NCI-H524 (cell line): ENCODE data around the gene ADCY2.
A peak's percentile ranks its signal among the peaks of the same experiment; 100 is the strongest.
"Not testable (repeated sequence)": the region's sequence is repeated elsewhere in the genome, so short reads cannot be mapped to it uniquely, and the experiment has no call there.

ENCODE experiments used
- DNase-seq, 2 experiments: peaks; one replicate each; lab custom pipeline; 2025; lab: John Stamatoyannopoulos, UW

The ADCY2 gene

DNA sequence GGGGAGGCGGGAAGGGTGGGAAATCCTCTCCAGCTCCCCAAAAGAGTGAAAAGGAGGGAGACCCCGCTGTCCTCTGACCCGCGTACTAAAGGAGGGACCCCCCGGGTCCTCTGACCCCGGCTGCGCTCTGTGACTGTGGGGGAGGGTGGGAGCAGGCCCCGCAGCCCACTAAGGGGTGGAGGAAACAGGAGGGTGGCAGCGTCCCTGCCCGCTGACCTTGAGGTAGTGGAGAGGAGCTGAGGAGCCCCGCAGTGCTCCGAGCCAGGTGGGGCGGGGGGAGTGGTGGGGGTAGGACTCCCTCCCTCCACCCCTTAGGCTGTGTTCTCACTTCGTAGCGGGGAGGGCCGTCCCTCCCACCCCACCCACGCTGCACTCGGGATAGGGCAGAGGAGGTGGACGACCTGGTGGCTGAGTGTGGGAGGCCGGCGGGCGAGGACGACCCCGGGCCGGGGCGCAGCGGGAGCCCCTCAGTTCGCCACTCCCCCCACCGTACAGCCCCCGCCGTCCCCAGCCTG is 449 bp upstream of the ADCY2 start:
- no peak for DNase-seq

DNA sequence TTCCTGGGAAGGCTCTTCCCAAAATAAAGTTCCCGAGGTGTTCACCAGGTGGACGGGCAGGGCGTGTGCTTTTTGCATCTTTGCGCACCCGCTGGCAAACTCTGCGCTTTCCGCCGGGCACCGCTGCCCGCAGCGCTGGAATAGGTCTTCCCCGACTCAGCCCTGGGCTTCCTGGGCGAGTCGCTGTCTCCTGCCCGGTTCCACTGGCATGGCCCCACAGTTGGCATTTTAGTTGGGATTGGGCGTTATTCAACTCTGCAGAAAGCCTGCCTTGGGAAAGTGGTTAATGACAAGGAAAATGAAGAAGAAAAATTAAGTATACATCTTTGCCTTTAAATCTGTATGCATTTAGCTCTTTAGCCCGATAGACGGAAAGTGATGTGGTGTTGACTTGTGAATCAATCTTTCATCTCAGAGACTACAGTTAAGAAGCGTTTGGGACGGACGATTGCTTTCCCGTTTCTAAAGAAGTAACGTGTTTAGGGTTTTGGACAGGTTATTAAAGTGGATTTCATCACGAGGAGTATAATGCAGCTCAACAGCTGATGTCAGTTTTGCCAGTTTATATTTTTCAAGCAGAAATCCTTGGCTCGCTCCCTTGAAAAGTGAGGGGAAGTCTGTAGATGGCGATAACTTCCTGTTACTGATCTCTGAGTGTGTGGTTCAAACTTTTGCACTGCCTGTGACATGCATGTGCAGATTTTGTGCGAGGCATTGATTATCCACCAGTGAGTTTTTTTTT is 946 bp downstream of the ADCY2 start:
- peak; percentile 29 to 65 for DNase-seq

DNA sequence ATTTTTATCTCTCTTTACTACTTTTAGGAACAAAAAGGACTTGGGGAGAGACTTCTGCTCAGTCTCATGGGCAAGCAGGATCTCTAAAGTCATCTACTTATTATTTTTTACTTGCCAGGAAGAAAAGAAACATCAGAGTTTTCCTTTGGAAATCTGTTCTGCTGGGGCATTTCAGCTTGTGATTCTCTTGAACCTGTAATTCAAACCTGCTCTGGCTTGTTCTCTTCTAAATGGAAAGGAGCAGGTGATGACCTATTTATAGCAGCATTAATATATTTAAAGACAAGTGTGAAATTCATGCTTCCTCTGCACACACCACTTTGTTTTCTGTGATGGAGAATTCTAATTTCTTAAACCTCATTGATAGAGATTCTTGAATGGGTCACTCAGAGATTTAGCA is 2.0 kb downstream of the ADCY2 start:
- no peak for DNase-seq

DNA sequence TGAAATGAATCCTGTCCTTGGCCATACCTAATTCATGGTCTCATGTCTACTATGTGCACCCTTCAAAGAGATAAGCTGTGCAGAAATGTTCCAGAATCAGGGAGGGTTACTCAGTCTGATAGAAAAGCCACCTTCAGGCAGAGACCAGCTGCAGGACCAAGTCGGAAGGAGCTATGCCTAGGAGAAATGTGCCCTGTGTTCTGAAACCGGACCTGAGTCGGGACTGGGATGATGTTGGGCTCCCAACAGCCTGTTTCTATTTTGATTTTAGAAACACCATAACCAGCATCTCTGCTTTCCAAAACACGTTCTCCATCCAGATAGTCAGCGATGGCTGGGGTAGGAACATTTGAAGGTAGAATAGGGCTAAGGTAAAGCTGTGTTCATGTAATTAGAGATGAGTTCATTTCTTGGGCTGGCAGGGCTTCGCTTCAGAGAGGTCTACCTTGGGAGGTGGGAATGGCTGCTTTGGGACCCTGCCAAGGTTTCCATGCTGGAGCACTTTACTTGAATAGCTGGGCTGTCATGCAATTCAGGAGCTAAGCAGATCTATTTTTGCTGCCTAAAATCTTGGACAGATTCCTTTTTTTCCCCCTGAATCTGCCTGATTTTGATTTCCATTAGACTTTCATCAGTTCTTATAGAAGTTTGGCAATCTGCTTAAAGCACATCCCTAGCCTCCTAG is 2.8 kb downstream of the ADCY2 start:
- no peak for DNase-seq

DNA sequence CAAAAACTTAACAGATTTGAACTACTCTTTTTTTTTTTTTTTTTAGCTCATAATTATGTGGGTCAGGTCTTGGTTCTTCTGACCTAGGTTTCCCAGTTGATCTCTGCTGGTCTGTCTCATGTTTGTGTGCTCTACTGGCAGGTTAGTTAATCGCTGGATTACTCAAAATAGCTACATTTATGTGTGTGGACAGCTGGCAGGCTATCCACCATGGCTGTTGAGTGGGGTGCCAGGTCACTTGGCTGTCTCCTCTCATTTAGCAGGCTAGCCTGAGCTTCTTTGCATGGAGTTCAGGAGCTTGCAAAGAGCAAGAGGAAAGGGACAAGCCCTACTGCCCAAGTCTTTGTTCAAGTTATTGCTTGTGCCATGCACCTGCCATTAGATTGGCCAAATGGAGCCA is 9.3 kb downstream of the ADCY2 start:
- no peak for DNase-seq

DNA sequence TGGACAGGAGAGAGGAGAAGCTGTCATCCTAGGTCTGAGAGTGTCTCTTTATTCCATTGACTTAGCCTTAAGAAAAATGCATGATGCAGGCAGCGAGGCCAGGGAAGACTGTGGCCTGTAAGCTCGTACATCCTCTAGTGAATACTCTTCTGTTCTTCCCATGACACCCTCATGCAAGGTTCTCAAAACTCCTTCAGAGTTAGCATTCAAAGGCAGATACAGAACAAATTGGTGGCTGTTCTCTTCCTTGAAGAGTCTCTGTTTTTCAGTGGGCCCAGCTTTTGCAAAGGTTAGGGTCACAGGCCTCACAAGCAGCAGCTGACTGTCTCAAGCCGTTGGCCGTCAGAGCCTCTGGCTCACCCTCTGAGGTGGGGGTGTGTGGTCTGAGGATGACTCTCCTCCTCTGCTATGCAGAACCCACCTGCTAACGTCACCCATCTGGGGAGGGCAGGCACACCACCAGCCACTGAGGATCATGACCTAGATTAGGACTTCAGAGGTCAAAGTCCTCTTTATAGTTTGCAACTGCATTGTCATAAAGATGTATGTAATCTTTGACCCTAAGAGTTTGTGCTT is 15.1 kb downstream of the ADCY2 start:
- DNase-seq: no peak

DNA sequence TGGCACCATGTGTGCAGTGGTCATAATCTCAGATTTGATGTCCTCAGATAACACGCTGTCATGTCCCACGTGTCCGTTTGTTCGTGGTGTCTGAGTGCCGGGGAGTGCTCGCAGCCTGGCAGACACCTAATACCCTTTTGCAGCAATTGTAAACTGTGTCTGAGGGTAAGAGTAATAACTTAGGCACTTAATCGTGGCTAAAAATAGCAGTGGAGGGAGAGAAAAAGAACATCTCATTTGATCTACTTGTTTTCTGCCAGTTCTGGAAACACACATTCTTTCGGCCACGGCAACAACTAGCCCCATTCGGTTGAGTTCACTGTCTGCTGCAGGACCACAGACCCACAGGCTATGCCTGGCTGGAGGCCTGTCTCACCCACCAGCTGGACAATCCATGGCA is 16.5 kb downstream of the ADCY2 start:
- peak in 1 of 2 experiments; percentile 74 for DNase-seq

DNA sequence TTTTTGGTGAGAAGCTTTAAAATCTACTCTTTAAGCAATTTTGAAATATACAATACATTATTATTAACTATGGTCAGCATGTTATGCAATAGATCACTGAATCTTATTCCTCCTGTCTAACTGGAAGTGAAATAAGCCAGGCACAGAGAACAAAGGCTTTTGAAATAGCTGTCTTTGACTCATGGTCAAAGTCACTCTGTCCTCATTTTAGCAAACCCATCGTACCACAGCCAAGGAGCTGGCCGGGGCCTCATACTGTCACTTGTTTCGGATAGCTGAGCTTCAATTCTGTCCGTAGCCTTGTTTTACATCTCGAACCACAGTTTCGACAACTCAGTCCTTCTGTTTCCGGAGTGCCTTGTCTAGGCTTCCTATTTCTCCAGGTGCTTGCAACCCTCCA is 19.2 kb downstream of the ADCY2 start:
- DNase-seq: no peak

DNA sequence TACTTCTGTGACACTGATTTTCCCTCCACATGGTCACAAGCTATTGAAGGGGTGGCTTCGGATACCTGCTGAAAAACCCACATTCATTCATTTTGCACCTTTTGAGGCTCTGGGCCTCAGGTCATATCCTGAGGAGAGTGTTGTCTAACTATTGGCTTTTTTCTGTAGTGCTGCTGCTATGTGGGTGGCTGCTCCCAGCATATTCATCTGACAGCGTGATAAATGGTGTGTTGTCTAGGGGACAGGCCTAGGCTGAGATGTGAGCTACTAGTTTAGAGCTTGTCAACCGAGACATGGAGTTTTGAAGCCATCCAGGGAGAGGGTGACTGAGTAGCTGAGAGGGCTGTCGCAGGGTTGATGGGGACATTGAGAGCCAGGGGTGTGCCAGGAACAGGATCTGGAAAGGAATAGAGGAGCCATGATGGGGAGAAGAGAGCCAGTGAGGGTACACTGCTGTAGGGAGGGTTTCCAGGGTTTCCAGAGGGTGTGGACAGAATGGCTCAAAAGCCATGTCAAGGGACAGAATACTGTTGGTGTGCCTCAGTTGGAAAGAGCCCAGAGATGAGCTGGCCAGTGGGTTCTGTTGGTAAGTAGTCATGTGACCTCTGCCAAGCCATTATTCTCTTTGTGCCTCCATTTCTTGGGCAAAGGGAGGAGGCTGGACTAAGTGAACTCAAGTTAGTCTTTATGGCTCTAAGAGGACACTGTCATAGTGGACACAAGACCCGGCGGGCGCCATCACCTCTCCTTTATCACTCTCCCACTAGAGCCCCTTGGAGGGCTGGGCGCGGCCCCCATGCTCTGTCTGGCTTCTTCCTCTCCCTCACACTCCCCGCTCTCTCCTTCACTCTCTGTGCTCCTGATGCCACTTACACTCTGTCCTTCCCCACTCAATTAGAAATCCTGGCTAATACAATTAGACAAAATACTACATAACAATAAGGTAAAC is 19.9 kb downstream of the ADCY2 start:
- no peak for DNase-seq

DNA sequence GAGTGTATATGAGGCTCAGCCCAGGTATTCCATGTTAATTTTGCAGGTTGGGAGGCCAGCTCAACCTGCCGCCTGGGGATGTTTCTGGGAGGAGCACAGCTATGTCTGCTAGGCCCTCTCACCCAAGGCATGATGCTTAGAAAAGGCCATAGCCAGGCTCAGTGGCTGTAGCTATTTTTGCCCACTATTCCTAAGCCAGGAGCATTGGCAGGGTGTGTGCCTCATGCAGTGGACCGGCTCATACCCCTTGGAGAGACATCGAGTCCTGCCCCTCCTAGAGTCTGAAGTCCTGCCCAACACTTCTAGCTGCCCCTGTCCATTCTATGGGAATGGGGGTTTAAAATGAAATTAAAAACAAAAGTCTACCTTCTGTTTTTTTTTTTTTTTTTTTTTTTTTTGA is 22.3 kb downstream of the ADCY2 start:
- no peak for DNase-seq

DNA sequence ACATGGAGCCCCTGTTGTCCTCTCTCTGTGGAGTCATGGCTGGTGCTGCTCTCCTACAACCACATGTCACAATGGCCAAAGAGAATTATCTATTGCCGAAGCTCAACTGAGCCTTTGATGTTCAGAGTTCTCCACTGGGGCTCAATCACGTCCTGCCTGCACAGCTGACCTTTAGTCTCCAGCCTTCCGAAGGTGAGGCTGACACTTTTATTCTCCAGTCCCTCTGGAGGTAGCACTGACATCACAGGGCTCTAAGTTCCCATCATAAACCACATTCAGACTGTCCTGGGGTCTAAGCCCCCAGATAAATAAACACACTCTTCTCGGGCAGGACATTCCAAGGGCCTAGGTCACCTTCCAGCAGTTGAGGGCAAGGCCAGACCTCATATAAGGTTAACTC is 23.4 kb downstream of the ADCY2 start:
- DNase-seq: no peak

DNA sequence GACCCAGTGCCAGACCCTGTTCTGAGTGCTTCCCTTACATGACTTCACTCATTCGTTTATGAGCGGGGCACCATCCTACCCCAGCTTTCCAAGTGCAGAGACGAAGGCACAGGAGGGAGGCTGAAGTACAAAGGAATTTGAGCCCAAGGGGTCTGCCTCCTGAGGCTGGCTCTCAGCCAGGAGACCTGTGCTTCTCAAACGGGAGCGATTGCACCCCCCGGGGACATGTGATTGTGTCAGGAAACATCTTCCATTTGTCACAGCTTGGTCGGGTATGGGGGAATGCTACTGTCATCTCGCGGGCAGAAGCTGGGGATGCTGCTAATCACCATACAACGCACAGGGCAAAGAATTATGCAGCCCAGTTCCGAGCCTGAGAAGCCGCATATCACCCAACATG is 23.9 kb downstream of the ADCY2 start:
- no peak for DNase-seq

DNA sequence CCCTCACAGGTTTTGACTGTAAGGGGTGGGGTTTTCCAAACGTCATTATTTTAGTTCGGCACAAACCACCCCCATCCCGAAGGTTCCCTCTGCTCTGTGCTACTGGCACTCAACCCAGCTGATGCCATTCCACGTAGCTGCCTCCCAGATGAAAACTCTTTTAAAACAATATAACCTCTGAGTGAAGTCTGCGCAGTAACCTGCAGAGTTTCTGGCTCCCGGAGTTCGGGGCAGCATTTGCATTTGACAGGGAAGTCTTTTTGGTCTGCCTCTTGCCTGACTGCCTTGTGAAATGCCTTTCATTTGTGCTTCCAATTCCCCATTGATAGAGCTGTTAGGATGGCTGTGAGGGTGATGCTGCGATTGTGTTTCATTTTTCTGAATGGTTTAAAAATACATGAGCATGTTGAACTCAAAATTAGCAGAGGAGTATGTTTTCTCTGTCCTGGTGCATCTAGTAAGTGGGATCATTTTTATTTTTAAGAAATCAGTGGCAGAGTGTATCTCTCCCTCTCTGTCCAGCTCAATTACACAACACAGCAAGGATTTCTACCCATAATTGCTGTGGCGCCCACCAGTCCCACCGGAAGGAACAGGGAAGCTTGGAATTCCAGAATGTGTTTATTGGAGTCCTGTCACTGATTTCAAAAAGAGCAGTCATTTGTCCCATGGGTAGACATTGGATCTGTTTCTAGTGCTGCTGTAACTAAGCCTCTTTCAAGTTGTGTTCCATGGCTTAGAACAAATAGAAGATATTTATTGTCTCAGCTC is 24.8 kb downstream of the ADCY2 start:
- no peak for DNase-seq

DNA sequence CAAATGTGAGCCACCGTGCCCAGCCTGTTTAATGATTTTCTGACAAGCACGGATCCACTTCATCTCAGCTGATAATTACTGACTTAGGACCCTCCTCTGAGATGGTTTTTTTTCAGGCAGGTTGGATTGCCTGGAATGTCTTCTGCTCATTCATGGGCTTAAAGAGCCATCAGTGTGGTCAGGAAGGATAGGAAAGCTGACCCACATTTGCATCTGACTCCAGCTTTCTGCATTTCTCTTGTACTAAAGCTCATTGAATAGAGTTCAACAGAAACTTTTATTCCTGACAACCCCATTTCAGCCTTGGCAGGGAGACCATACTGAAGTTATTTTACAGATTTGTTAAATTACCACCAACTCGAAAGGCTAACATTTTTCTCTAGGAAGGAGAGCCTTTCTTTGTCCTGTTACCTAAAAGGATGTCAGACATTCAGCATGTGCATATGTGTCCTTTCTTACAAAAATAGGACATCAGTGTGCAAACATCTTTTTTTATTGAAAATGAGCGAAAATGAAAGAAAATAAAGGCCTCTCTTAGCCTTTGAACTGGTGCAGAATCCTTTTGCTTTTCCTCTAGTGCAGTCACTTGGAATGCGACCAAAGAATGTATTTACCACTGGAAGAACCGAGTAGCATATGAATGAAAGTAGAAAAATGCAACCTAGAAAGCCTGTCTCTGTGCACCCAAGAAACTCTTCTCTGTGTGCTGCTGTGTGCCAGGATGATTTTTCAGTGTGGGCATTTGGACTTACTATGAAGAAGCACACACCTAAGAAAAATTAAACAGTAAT is 26.6 kb downstream of the ADCY2 start:
- no peak for DNase-seq

DNA sequence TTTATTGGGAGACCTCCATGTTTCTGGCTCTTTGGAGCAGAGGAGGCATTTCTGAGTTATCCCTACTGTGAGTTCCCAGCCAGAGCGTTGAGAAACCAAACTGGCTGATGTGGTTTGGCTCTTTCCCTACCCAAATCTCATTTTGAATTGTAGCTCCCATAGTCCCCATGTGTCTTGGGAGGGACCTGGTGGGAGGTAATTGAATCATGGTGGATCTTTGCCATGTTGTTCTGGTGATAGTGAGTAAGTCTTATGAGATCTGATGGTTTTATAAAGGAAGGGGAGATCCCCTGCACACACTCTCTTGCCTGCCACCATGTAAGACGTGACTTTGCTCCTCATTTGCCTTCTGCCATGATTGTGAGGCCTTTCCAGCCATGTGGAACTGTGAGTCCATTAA is 27.3 kb downstream of the ADCY2 start:
- not testable (repeated sequence) for DNase-seq

DNA sequence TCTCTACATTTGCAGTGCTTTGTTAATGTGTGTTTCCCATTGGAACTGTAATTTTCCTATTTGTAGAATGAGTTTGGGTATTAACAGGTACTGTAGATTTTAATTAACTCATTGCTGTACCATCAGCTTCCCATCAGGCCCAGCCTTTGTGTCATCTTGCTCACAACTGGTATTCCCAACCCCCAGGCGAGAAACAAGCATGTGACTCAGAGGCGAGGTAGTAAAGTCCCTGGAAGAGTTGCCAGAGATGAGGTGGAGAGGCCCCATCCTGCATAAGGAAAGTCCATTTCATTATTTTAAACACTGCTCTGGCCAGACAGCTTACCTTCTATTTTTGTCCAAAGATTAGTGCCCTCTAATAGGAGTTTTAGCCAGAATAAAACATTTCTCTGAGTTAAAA is 29.9 kb downstream of the ADCY2 start:
- no peak for DNase-seq

DNA sequence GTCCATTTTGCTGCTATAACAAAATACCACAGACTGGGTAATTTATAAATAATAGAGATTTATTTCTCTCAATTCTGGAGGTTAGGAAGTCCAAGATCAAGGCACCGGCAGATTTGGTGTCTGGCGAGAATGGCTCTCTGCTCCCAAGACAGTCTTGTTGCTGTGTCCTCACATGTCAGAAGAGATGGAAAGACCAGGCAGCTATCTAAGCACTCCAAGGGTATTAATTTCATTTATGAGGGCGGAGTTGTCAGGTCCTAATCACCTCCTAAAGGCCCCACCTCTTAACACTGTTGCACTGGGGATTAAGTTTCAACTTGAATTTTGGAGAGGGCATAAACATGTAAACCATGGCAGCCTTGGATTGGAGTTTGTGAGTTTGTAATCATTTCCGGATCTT is 30.3 kb downstream of the ADCY2 start:
- DNase-seq: peak; percentile 55 to 85

DNA sequence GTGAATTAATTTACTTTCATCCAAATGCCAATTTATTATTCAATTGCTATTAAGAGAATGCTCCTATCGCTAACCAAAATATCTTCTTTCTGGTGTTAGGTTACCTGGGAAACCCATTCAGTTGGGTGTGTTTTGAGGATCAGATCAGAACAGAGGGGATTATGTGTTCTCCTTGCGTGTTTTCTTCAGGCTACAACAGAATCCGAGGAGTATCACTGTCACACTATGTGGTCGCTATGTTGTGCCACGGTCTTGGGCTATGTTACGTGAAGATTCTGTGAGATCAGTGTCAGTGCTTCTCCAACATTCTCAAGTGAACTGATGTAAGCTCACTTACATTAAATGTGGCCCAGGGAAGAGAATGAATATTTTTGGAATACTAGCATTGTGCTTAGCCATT is 39.0 kb downstream of the ADCY2 start:
- DNase-seq: no peak

DNA sequence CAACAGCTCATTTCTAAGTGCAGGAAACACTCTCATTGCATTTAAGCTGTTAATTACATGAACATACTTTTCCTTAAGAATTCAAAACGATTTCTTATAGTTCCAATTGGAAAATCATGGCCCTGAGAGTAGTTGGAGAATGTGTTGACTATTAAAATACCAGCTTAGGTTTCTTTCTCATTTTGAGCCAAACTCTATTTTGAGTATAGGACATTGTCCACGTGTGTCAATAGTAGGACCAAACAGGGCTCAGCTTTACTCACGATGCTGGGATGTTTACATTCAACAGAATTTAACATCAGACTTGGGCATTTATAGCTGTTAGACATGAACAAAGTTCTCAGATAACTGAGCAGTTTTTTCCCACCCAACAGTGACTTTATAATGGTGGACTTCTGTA is 39.6 kb downstream of the ADCY2 start:
- no peak for DNase-seq

DNA sequence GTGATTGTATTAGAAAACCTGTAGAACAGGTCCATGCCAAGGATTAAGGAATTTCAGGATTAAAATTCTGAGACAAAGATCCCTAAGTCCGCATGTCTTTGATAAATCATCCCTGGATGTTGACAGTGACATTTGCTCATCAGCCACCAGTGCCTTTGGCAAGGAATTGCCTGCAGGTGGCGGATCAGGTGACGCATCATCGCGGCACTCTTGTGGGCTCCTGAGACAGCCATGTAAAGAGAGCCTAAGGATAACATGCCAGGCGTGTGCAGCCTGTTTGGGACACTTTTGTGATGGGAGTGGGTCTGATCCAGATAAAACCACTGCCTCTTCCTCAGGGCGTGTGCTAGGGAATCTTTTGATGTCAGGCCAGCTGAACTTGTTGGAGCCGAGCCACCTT is 40.6 kb downstream of the ADCY2 start:
- DNase-seq: no peak

DNA sequence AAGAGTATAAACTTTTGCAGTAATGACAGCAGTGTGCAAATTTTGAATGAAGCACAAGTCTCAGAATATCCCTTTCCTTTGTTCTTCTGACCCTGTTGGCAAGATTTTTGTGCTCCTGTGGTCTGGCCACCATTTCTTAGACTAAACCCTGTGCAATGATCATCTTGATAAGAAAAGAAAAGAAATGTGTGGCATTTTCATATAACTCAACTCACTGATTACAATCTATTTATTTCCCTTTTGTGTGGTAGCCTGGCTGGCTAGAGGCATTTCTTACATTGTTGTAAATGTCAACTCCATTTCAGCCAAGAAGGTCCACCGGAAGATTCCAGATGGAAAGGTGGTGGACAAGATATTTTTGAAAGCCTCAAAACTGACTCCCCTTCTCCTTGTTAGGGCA is 41.9 kb downstream of the ADCY2 start:
- no peak for DNase-seq
